ENCODE measurements around the gene GLMN.

The GLMN gene, protein sequence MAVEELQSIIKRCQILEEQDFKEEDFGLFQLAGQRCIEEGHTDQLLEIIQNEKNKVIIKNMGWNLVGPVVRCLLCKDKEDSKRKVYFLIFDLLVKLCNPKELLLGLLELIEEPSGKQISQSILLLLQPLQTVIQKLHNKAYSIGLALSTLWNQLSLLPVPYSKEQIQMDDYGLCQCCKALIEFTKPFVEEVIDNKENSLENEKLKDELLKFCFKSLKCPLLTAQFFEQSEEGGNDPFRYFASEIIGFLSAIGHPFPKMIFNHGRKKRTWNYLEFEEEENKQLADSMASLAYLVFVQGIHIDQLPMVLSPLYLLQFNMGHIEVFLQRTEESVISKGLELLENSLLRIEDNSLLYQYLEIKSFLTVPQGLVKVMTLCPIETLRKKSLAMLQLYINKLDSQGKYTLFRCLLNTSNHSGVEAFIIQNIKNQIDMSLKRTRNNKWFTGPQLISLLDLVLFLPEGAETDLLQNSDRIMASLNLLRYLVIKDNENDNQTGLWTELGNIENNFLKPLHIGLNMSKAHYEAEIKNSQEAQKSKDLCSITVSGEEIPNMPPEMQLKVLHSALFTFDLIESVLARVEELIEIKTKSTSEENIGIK

DNA sequence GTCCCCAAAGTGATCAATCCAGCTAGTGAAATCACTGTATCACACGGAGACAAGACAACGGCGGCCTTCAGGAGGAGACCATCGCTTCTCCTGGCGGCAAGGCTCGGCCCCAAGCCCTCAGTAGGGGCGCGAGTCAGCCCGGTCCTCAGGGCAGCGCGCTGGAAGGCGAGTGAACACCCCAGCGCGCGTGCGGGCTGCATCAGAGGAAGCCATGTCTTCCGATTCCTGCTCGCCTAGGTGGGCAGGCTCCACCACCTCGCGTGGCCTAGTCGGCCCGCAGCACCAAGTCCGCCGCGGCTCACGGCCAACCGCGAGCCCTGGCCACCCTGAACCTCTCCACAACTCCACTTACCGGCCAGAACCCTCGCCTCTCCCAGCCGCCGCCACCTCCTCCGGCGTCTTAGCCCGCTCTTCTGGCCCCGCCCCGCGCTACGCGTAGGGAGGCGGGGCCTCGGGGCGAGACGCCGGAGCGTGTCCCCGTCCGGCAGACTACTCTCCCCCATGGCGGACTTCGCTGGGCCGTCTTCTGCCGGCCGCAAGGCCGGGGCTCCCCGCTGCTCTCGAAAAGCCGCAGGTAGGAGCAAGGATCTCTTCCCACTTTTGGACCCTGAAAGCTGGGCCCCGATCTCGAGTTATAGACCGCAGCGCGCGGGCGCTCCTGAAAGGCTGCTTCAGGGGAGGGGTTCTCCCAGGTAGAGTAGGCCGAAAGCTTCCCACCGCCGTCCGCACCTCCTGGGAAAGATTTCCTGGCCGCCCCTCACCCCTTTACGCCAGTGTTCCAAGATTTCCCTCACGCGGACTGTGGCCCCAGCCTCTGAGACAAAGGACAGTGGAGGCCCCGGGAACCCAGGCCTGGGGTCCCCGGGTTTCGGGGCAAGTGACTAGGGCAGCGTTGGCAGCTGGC, at the start of gene GLMN, which contains the start of gene RPAP2:
Gene GLMN, minus strand, starts transcription at position 415 of the 904 bp plus-strand sequence. CDS start 988 bp downstream, outside the sequence.
Gene RPAP2, plus strand, starts transcription at position 487 of the 904 bp plus-strand sequence. Its CDS starts 15 bp downstream, at position 502.
- DNase-seq = peak; percentile 68 to 80

DNA sequence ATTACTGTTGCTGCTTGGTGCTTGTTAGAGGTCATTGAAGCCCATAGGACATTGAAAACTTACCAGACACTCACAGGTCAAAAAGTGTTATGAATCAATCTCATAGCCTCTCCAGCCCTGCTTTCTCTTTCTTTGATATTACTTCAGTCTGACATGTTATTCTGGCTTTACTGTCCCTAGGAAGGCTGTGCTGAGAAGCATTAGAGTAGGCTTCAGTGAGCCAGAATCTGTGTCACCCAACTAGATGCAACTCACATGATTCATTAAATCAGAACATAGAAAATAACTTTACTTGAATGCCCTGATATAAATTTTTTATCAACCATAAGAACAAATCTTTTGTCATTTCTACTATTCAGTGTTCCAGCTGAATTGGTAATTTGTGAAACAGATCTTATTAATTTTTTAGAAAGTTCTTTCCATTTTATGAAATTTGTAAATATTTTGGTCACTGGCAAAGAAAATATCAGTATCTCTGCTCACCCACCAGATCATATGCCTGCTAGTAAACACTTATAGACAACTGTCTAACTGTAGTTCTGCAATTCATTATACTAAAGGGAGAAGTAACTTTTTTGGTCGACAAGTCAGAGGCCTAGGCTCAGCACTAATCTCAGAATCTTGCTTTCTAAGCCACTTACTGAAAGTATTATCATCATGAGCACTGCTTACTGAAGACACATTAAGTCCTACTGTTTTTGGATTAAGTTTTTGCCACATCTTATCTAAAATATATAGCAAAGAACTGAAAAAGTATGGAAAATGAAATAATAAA, 48.3 kb upstream of the GLMN start:
- no peak for DNase-seq

DNA sequence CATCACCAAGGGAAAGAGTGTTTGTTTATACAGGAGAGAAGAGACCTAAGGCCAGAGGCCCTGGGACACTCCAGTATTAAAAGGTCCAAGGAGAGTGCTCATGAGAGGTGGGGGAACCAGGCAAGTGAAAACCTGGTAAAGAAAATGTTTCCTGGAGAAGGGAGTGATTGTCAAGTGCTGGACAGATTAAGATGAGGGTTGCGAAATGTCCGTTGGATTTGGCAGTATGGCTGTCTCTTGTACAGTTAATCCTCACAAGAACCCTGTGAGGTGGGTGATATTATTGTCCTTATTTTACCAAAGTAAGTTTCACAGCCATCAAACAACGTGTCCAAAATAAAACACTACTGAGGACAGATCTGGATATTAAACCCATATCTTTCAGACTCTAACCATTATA, 44.3 kb upstream of the GLMN start:
- no peak for DNase-seq

DNA sequence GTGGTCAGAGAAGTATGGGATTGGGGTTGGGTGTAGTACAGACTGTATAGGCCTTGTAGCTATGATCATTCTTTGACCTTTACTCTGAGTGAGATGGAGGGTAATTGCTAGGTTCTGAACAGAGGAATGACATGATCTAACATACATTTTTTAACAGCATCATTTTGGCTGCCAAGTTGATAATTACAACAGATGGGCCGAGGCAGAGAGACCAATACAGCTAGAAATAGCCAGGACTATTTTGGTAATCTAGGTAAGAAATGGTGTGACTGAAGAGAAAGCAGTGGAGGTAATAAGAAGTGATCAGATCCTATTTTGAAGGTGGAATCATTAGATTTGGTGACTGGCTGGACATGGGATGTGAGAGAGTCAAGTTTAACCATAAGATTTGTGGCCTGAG, 43.6 kb upstream of the GLMN start:
- DNase-seq = no peak

DNA sequence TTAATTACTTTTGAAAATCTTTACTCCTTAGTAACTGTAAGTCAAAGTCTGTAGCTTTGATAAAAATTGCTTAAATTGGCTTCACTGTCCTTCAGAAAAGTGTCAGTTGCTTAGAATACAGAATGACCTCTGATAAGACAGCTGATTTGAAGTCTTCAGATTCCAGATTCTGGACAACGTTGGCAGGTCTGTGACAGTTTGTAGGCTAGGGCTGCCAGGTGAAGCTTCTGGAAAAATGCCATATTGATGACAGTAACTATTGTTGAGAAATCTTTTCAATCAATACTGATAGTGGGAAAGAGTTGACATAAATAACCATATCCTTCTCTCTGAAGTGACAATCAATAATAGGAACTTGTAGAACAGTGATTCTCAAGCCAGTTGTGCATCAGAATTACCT, 41.4 kb upstream of the GLMN start:
- no peak for DNase-seq

DNA sequence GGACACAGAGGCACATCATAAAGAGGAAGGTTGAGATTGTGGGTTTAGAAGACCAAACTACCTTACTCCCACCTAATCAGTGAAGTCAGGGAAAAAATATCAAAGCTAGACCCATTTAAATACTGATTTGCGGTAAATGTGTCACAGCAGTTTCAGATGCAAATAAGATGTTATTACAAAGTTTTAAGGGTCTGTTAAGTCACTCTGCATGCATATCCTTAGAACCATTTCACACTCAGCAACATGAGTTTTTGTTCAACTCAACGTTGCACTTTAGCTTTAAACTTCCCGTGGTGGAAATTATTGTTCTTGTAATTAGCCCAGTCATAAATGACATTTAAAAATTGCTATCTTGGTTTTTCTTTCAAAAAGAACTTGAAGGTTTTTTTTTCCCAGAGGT, 34.9 kb upstream of the GLMN start:
- DNase-seq = no peak

DNA sequence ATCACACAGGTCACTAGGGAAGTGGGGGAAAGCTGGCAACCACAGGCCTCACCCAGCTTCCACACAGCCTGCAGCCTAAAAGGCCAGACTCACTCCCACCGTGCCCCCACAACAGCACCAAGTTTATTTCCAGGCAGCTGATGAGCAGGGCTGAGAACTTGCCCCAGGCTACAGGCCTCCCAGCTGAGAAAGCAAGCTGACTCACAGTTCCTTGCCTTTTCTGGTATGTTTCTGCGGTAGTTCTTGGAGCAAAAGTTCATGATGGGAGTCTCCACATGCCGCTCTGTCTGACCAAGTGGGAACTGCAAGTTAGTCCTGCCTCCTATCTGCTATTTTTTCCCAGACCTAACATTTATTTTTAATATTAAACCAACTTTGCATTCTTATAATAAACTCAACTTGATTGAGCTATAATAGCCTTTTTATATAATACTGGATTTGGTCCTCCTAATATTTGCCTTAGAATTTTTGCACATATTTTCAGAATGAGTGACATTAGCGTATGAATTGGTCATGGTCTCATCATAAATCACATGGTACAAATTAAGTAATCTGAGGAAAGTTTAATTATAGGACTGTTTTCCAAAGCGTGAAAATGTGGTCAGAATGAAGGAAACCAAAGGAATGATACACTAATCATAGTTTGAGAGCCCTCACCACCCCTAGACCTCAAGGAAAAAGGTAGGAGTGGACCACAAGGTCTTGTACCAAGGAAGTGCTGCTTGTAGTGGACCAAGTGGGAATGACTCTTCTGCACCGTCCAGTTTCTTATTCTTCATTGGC, 30.8 kb upstream of the GLMN start:
- no peak for DNase-seq

DNA sequence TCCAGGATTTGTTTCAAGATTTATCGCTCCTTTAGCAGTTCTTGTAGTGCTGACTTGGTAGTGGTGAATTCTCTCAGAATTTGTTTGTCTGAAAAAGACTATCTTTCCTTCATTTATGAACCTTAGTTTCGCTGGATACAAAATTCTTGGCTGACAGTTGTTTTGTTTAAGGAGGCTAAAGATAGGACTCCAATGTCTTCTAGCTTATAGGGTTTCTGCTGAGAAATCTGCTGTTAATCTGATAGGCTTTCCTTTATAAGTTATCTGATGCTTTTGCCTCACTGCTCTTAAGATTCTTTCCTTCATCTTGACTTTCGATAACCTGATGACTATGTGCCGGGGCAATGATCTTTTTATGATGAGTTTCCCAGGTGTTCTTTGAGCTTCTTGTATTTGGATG, 29.0 kb upstream of the GLMN start:
- no peak for DNase-seq

DNA sequence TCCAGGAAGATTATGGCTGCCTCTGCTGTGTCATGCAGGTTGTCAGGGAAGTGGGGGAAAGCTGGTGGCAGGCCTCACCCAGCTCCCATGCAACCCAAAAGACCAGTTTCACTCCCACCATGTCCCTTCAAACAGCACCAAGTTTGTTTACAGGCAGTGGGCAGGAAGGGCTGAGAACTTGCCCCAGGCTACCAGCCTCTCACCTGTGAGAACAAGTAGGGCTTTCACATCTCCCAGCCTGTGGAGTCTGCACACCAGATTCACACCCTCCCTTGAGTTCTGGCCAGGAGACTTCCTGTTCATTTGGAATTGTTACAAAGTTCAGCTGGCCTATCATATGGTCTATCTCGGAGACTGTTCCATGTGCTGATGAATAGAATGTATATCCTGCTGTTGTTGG, 27.9 kb upstream of the GLMN start:
- no peak for DNase-seq

DNA sequence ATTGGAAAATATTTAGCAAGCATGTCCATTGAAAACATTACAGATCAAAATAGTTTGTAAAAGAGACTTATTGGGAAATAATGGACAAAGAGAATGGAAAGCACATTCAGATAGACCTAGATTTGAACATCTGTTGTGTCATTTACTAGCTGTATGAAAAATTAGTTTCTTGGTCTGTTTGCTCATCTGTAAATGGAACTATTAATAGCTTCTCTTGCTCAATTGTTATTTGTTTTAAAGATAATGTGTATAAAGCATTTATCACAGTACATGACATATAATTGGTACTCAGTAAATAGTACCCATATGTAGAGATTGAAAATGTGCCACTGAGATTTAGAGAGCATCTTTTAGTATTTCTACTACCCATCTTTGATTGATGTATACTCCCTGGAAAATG, 26.0 kb upstream of the GLMN start:
- no peak for DNase-seq

DNA sequence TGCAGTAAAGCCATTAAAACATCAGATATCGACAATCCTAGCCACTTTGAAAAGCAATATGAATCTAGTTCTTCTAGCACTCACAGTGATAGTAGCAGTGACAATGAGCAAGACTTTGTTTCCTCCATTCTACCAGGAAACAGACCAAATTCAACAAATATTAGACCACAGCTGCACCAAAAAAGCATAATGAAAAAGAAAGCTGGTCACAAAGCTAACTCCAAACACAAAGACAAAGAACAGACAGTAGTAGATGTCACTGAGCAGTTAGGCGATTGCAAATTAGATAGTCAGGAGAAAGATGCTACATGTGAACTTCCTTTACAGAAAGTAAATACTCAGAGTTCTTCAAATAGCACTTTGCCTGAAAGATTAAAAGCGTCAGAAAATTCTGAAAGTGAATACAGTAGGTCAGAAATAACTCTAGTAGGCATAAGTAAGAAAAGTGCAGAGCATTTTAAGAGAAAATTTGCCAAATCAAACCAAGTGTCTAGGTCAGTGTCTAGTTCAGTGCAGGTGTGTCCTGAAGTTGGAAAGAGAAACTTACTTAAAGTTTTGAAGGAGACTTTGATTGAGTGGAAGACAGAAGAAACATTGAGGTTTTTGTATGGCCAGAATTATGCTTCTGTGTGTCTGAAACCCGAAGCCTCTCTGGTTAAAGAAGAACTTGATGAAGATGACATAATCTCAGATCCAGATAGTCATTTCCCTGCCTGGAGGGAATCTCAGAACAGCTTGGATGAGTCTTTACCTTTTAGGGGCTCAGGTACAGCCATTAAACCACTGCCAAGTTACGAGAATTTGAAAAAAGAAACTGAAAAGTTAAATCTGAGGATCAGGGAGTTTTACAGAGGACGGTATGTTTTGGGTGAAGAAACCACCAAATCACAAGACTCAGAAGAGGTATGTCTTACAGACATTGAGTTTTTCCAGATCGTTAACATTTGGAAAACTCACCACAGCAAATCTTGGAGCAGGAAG, 25.0 kb upstream of the GLMN start:
- DNase-seq = no peak

DNA sequence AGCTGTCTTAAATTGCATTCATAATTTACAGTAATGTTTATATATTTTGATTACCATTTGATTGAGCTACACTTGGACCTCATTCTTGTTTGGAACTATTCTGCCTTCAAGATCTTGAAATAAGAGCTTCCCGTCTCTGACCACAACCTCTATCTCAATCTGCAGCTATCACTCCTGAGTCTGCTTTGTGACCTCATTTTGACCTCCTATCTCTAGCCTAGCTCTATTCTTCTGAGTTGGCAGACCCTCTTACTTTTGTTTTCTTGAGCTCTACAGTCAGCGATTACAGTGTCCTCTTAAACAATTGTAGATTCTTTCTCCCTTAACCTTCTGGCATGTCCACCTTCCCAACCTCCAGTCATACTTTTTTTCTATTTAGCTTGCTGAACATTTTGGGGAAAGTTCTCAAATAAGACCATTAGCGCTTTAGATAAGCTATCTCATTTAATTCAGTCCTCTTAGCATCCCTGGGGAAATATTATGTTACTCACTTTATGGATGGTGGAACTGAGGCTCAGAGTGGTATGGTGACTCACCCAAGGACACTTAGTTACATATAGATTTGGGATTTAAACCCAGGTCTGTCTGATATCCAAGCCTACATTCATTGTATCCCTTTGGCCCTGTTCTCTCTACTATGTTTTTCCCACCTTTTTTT, 19.2 kb upstream of the GLMN start:
- DNase-seq = no peak

DNA sequence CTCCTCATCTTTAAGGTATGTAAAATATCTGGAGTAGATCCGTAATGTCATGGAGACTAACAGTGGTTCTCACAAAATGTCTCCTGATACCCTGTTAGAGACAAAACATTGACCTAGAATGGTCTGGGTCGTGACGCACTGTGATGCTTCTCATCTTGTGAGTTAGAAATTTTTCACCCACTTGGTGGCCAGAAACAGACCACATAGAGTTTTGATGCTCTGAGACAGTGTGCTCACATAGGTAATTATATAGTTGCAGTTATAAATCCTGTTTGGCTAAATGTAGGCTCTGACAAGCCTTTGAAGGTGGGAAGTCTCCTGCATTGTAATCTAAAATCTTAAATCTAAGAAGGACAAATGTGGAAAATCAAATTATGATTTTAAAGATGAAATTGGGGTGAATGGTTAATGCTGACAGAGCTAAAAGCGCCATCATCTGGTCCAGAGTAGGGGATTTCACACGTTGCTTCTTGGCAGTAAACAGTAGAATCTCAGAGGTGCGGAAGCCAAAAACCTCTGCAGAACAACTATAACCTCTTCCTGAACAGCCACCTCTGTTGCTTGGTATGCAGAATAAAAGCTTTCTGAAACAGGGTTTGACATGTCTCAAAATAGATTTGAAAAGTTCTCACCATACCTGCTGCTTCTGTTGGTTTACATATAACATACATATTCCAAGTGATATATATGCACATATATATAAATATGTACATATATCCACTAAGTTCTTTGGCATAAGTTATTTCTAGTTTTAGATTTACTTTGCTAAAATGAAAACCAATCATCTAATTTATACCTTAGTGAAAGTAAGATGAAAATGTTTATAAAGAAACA, 17.2 kb upstream of the GLMN start:
- DNase-seq = no peak

DNA sequence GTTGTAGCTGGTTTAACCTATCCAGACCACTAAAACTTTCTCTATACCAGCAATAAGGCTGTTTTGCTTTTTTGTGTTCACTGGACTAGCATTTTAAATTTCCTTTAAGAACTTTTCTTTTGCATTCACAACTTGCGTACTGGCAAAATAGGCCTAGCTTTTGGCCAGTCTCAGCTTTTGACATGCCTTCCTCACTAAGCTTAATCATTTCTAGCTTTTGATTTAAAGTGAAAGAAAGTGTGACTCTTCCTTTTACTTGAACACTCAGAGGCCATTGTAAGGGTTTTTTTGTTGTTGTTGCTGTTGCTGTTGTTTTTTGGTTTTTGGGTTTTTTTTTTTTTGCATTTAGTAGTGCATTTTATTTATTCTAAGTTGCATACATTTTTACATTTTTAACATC, 15.2 kb upstream of the GLMN start:
- no peak for DNase-seq

DNA sequence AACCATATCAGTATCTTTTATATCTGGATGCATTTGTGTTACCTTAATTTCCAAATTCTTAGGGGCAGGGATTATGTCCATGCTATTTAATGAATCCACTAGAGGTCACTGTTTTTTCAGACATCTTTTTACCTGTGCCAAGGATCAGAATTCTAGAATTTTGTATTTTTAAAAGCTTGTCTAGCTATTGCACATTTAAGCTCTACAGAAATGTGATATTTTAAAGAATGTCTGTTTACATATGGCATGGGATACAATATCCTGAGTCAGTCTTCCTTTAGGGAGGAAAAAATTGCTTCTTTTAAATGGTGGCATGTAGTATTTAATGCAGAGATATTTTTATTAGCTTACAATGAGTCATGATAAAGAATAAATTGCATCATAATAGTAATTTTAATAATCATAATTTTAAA, 11.4 kb upstream of the GLMN start:
- DNase-seq = peak; percentile 22 to 33

DNA sequence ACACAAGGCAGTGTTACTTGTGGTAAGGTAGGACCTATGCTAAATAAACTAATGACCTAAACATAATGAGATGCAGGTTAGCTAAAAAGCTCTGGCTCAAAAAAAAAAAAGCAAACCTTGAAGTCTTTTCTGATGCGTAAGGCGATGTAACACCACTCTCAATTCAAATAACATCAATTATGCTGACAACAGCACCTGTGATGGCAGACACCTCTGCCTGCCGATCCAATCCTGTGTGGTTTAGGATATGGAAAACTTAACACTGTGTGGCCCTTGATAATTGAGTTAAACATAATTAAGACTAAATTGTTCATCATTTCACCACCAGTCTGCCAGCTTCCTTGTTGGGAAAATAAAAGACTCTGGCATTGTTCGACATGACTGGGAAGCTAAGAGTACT, 9.2 kb upstream of the GLMN start:
- DNase-seq = peak in 1 of 2 experiments; percentile 27

DNA sequence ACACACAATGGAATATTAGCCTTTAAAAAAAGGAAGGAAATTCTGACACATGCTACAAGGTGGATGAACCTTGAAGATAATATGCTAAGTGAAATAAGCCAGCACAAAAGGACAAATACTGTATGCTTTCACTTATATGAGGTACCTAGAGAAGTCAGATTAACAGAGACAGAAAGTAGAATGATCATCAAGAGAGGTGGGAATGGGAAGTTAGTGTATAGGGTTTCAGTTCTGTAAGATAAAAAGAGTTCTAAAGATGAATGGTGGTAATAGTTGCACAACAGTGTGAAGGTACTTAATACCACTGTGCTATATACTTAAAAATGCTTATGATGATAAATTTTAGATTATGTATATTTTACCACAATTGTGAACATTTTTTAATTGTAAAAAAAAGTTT, 7.2 kb upstream of the GLMN start:
- DNase-seq = no peak

DNA sequence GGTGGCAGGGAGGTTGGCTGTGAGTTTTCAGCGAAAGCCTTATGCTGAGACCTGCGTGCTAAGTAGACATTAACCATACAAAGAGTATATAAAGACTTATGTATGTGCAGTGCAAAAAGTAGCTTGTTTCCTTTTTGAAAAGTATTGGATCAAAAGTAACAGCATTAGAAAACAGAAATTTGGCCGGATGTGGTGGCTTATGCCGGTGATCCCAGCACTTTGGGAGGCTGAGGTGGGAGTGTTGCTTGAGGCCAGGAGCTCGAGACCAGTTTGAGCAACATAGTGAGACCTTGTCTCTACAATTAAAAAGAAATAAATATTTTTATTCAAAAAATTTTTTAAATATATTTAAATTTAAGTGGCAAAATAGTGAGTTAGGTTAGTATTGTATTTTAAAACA, 2.2 kb upstream of the GLMN start:
- DNase-seq = no peak

Data from NCI-H2081 (cell line).